HCT116 (cell line): Measurements from ENCODE around the gene UBE2J2. TPM values are rescaled to one million over a fixed set of nuclear protein-coding genes. Genes with fewer than 3 reads are reported as not detected.

ENCODE experiments used
- ATAC-seq: fragments of 200-7000 bp; cut with Tn5 transposase; 2 replicates; pipeline ENCODE4 v1.9.1; 2020; ENCODE audit warnings: mild to moderate bottlenecking, moderate library complexity
- BruUV-seq: library from RNA; stranded (reverse); fragments of 400-500 nt; replicated peaks from 2 replicates; lab custom pipeline; 2021; lab: Mats Ljungman, UMichigan
- CTCF ChIA-PET: fragments of 300-600 bp; sonication (Branson Sonifier 250); formaldehyde crosslinking; loops from one replicate; lab custom pipeline; 2021; ENCODE audit warnings: antibody characterized with exemption; lab: Charles Lee
- POLR2A ChIA-PET: fragments of 300-600, 350-600 bp; sonication (Branson Sonifier 250); formaldehyde crosslinking; loops from one replicate; lab custom pipeline; 2021; ENCODE audit warnings: antibody characterized with exemption; lab: Charles Lee
- RAD21 ChIA-PET, 2 experiments: fragments of 300-600 bp; sonication (Branson Sonifier 250); formaldehyde crosslinking; loops; one replicate each; lab custom pipeline; 2023; ENCODE audit warnings: low total read pairs in 2 of 2; ENCODE audit not compliant: uncharacterized antibody in 2 of 2, unreplicated experiment in 2 of 2, low non-redundant PET in 1 of 2; lab: Charles Lee
- DNase-seq: peaks from one replicate; pipeline ENCODE4 v3.0.0-alpha.2; 2010; ENCODE audit warnings: low read depth, low spot score
- H2AFZ ChIP-seq: fragments of 200-600 bp; shearing (Covaris generic), sonication (generic); 2 replicates; pipeline ENCODE4 v1.6.1; 2017; ENCODE audit warnings: low read depth, mixed run types, mixed read lengths, antibody characterized with exemption, low read length; ENCODE audit not compliant: poor library complexity, severe bottlenecking
- H3K27ac ChIP-seq: 2 replicates; pipeline ENCODE4 v1.5.1; 2012; ENCODE audit warnings: low read depth, low read length
- H3K27me3 ChIP-seq: fragments of 200-600 bp; sonication (generic); 2 replicates; pipeline ENCODE4 v1.6.1; 2016; ENCODE audit warnings: mixed run types, low read length, mixed read lengths; ENCODE audit not compliant: insufficient read depth
- H3K36me3 ChIP-seq, 2 experiments: fragments of 200-500 bp in 1 of 2; fragments of 200-600 bp in 1 of 2; sonication (Bioruptor generic) in 1 of 2; sonication (generic) in 1 of 2; 2 replicates each; pipeline versions ENCODE4 v1.5.1 to v1.6.1; 2014 to 2016; ENCODE audit warnings: low read length in 2 of 2, inconsistent platforms in 1 of 2, mixed read lengths in 1 of 2, mixed run types in 1 of 2; ENCODE audit not compliant: insufficient read depth in 2 of 2, control insufficient read depth in 1 of 2
- H3K4me1 ChIP-seq, 2 experiments: fragments of 200-600 bp in 1 of 2; sonication (generic) in 1 of 2; 2 replicates each; pipeline versions ENCODE4 v1.5.1 to v1.6.1; 2012 to 2017; ENCODE audit warnings: low read length in 2 of 2, inconsistent platforms in 1 of 2, mild to moderate bottlenecking in 1 of 2, mixed read lengths in 1 of 2, mixed run types in 1 of 2, moderate library complexity in 1 of 2; ENCODE audit not compliant: insufficient read depth in 2 of 2, control insufficient read depth in 1 of 2
- H3K4me2 ChIP-seq: fragments of 200-600 bp; sonication (generic); 2 replicates; pipeline ENCODE4 v1.6.1; 2017; ENCODE audit warnings: mixed run types, low read length, mixed read lengths
- H3K4me3 ChIP-seq, 2 experiments: fragments of 200-600 bp in 1 of 2; sonication (generic) in 1 of 2; replicated peaks in 1 of 2; 2 replicates each; pipeline ENCODE4 v1.5.1; 2011 to 2016; ENCODE audit warnings: low read length in 2 of 2, control low read depth in 1 of 2, low read depth in 1 of 2, mild to moderate bottlenecking in 1 of 2, mixed read lengths in 1 of 2, mixed run types in 1 of 2
- H3K79me2 ChIP-seq: fragments of 200-600 bp; sonication (generic); 2 replicates; pipeline ENCODE4 v1.6.1; 2017; ENCODE audit warnings: mild to moderate bottlenecking, mixed run types, low read length, moderate library complexity, mixed read lengths; ENCODE audit not compliant: insufficient read depth
- H3K9ac ChIP-seq: fragments of 200-600 bp; sonication (generic); 2 replicates; pipeline ENCODE4 v1.6.1; 2016; ENCODE audit warnings: low read length, mixed read lengths
- H3K9me2 ChIP-seq: fragments of 200-600 bp; sonication (generic), shearing (Covaris generic); 2 replicates; pipeline ENCODE4 v1.6.1; 2017; ENCODE audit warnings: mixed run types, mild to moderate bottlenecking, moderate library complexity; ENCODE audit not compliant: insufficient read depth
- H3K9me3 ChIP-seq, 2 experiments: fragments of 200-500 bp in 1 of 2; fragments of 200-600 bp in 1 of 2; sonication (Bioruptor generic) in 1 of 2; sonication (generic) in 1 of 2; 2 replicates each; pipeline ENCODE4 v1.6.1; 2014 to 2017; ENCODE audit warnings: low read length in 2 of 2, mixed read lengths in 2 of 2, inconsistent platforms in 1 of 2, low read depth in 1 of 2, mild to moderate bottlenecking in 1 of 2, mixed run types in 1 of 2, moderate library complexity in 1 of 2; ENCODE audit not compliant: control insufficient read depth in 1 of 2, insufficient read depth in 1 of 2
- H4K20me1 ChIP-seq: fragments of 200-600 bp; sonication (generic), shearing (Covaris generic); 2 replicates; pipeline ENCODE4 v1.6.1; 2017; ENCODE audit warnings: mixed run types, mild to moderate bottlenecking, moderate library complexity; ENCODE audit not compliant: insufficient read depth
- CEBPB ChIP-seq: IDR thresholded peaks from 2 replicates; pipeline ENCODE4 v1.6.1; 2012; ENCODE audit warnings: low read depth
- EGR1 ChIP-seq: IDR thresholded peaks from 2 replicates; pipeline ENCODE4 v1.6.1; 2012; ENCODE audit warnings: low read depth
- EZH2 ChIP-seq: fragments of 200-600 bp; sonication (generic); IDR thresholded peaks from 2 replicates; pipeline ENCODE4 v1.6.1; 2017; ENCODE audit warnings: antibody characterized with exemption, mixed run types
- EZH2phosphoT487 ChIP-seq: fragments of 200-600 bp; IDR thresholded peaks from 2 replicates; pipeline ENCODE4 v1.6.1; 2018; ENCODE audit warnings: antibody characterized with exemption, borderline replicate concordance
- FOSL1 ChIP-seq: IDR thresholded peaks from 2 replicates; pipeline ENCODE4 v1.6.1; 2012; ENCODE audit warnings: low read depth
- JUND ChIP-seq: IDR thresholded peaks from 2 replicates; pipeline ENCODE4 v1.6.1; 2012
- MAX ChIP-seq: IDR thresholded peaks from 2 replicates; pipeline ENCODE4 v1.6.1; 2012
- POLR2A ChIP-seq: IDR thresholded peaks from 2 replicates; pipeline ENCODE4 v1.7.0; 2011; ENCODE audit warnings: borderline replicate concordance; ENCODE audit not compliant: insufficient read depth, insufficient read length; ENCODE audit errors: extremely low read depth
- RAD21 ChIP-seq: IDR thresholded peaks from 2 replicates; pipeline ENCODE4 v1.6.1; 2012; ENCODE audit warnings: low read depth, mild to moderate bottlenecking
- REST ChIP-seq: IDR thresholded peaks from 2 replicates; pipeline ENCODE4 v1.6.1; 2012; ENCODE audit warnings: low read depth
- SIN3A ChIP-seq: IDR thresholded peaks from 2 replicates; pipeline ENCODE4 v1.6.1; 2012; ENCODE audit warnings: low read depth
- SP1 ChIP-seq: IDR thresholded peaks from 2 replicates; pipeline ENCODE4 v1.6.1; 2012; ENCODE audit warnings: low read depth
- YY1 ChIP-seq: IDR thresholded peaks from 2 replicates; pipeline ENCODE4 v1.6.1; 2011; ENCODE audit warnings: low read length, low read depth, moderate library complexity, mild to moderate bottlenecking; ENCODE audit not compliant: insufficient replicate concordance; ENCODE audit errors: extremely low read depth
- ZBTB33 ChIP-seq: IDR thresholded peaks from 2 replicates; pipeline ENCODE4 v1.6.1; 2011; ENCODE audit warnings: mild to moderate bottlenecking, low read length, moderate library complexity; ENCODE audit not compliant: insufficient replicate concordance; ENCODE audit errors: extremely low read depth
- ZFX ChIP-seq: fragments of 450-650 bp; IDR thresholded peaks from 2 replicates; pipeline ENCODE4 v1.6.1; 2017
- ZNF274 ChIP-seq: fragments of 200-500 bp; sonication (Bioruptor generic); IDR thresholded peaks from 2 replicates; pipeline ENCODE4 v1.6.1; 2014; ENCODE audit warnings: mild to moderate bottlenecking, low read depth, low read length, inconsistent platforms
- intact Hi-C: fragments of 100-400 bp; cut with micrococcal nuclease; formaldehyde crosslinking; loops from 2 replicates; pipeline ENCODE4 v1.10.0; 2022
- total RNA-seq: library from RNA; stranded (reverse); gene quantifications from one replicate; pipeline ENCODE4 v1.2.1, GENCODE V29; 2021; ENCODE audit not compliant: unreplicated experiment

Gene UBE2J2
- total RNA-seq, 1 experiment from 2014 or later = 67.7 TPM

GRCh38 chr1:1260843-1261560 lies 12.7 kb downstream of the UBE2J2 start:
- BruUV-seq = no TSS peak
- no peaks in the 10 kb centered on the region for H3K9me3 ChIP-seq
- H3K9ac ChIP-seq = no peak overlapping the region
- no peaks in the 10 kb centered on the region for H3K27me3 ChIP-seq
- peaks cover 0 to 5% of the 10 kb centered on the region in 2 experiments; a peak in 1 of 4 replicates for H3K4me1 ChIP-seq
- peaks cover 29 to 51% of the 10 kb centered on the region in 2 experiments; a peak in 3 of 4 replicates for H3K36me3 ChIP-seq
- ChIA-PET POLR2A (no interaction called here), RAD21 (no interaction called here), CTCF (no interaction called here)
- intact Hi-C loops = no loop called here
- peaks cover 27% of the 10 kb centered on the region for H3K79me2 ChIP-seq
- DNase-seq (no peak), ATAC-seq (no peak)
- no peaks in the 10 kb centered on the region for H3K9me2 ChIP-seq
- TF ChIP-seq ZBTB33 (no peak), EZH2phosphoT487 (no peak), CEBPB (no peak), RAD21 (no peak), POLR2A (no peak), EZH2 (no peak), EGR1 (no peak), MAX (no peak), JUND (no peak), ZFX (no peak), REST (no peak), FOSL1 (no peak), ZNF274 (no peak), SIN3A (no peak), YY1 (no peak), SP1 (no peak)
- H3K4me2 ChIP-seq = no peak overlapping the region
- no peak overlapping the region for H3K4me3 ChIP-seq
- H2AFZ ChIP-seq = no peak overlapping the region
- no peaks in the 10 kb centered on the region for H4K20me1 ChIP-seq
- H3K27ac ChIP-seq = peak overlapping the region; percentile 18; the same call in 1 of the 2 replicates
